SU-DHL-6 (cell line): ENCODE data around the gene MBP.
A peak's percentile ranks its signal among the peaks of the same experiment; 100 is the strongest.

Experiments
- H2AFZ ChIP-seq: fragments of 200-600 bp; sonication (generic); 2 replicates; pipeline ENCODE4 v1.6.1; 2014; ENCODE audit warnings: low read depth, mild to moderate bottlenecking, moderate library complexity, mixed read lengths, antibody characterized with exemption, low read length; ENCODE audit not compliant: severe bottlenecking
- H3F3A ChIP-seq: fragments of 200-600 bp; shearing (Covaris generic); 2 replicates; pipeline ENCODE4 v1.6.0; 2016; ENCODE audit warnings: antibody characterized with exemption, mild to moderate bottlenecking; ENCODE audit not compliant: insufficient read depth
- H3K27ac ChIP-seq: fragments of 200-600 bp; sonication (generic); 2 replicates; pipeline ENCODE4 v1.5.1; 2016; ENCODE audit warnings: low read depth, mild to moderate bottlenecking, low read length, moderate library complexity, mixed read lengths
- H3K27me3 ChIP-seq: fragments of 200-600 bp; sonication (generic), shearing (Covaris generic); 2 replicates; pipeline ENCODE4 v1.6.0; 2014; ENCODE audit warnings: mild to moderate bottlenecking, low read length
- H3K36me3 ChIP-seq: fragments of 200-600 bp; sonication (generic); 2 replicates; pipeline ENCODE4 v1.6.1; 2014; ENCODE audit warnings: mild to moderate bottlenecking, low read length, mixed read lengths
- H3K4me2 ChIP-seq: fragments of 300-600, 200-600 bp; shearing (Covaris generic), sonication (generic); 2 replicates; pipeline ENCODE4 v1.6.0; 2014; ENCODE audit warnings: low read length, low read depth, mild to moderate bottlenecking; ENCODE audit not compliant: poor library complexity, severe bottlenecking
- H3K4me3 ChIP-seq: fragments of 200-600 bp; sonication (generic); 2 replicates; pipeline ENCODE4 v1.5.1; 2014; ENCODE audit warnings: antibody characterized with exemption, low read length, mild to moderate bottlenecking, mixed read lengths; ENCODE audit not compliant: insufficient read depth, poor library complexity, severe bottlenecking
- H3K79me2 ChIP-seq: fragments of 200-600 bp; sonication (generic); 2 replicates; pipeline ENCODE4 v1.6.1; 2014; ENCODE audit warnings: mild to moderate bottlenecking, low read length, moderate library complexity; ENCODE audit not compliant: insufficient read depth
- H3K9ac ChIP-seq: fragments of 200-600 bp; sonication (generic); 2 replicates; pipeline ENCODE4 v1.7.0; 2014; ENCODE audit warnings: mild to moderate bottlenecking, low read length
- H3K9me2 ChIP-seq: fragments of 200-600 bp; sonication (generic); replicated peaks from 2 replicates; pipeline ENCODE4 v1.6.1; 2014; ENCODE audit warnings: low read length; ENCODE audit not compliant: insufficient read depth
- H3K9me3 ChIP-seq: fragments of 200-600 bp; sonication (generic); 2 replicates; pipeline ENCODE4 v1.6.1; 2014; ENCODE audit warnings: low read length, mixed read lengths; ENCODE audit not compliant: insufficient read depth
- H4K20me1 ChIP-seq: fragments of 200-600 bp; sonication (generic); 2 replicates; pipeline ENCODE4 v1.6.1; 2014; ENCODE audit warnings: low read depth, mild to moderate bottlenecking, antibody characterized with exemption, low read length, moderate library complexity, mixed read lengths
- EZH2phosphoT487 ChIP-seq: fragments of 200-600 bp; sonication (generic), shearing (Covaris generic); conservative IDR thresholded peaks from 2 replicates; pipeline ENCODE4 v1.6.1; 2018; ENCODE audit warnings: mild to moderate bottlenecking, antibody characterized with exemption, low read length, moderate library complexity, mixed read lengths
- TF ChIP-seq, protein P1 (sequence below): fragments of 200-600 bp; sonication (generic); IDR thresholded peaks from one replicate; pipeline ENCODE4 v1.5.1; 2017; ENCODE audit warnings: antibody characterized with exemption, mild to moderate bottlenecking, low read length, moderate library complexity; ENCODE audit not compliant: insufficient read depth, poor library complexity, severe bottlenecking

Gene MBP

GRCh38 chr18:77099485-77100370 lies 32.9 kb downstream of the MBP start:
- peak overlapping the region; percentile 95 for H3K27ac ChIP-seq
- H3K4me3 ChIP-seq: no peak overlapping the region
- no peaks in the 10 kb centered on the region for H3K9me2 ChIP-seq
- peaks cover 3% of the 10 kb centered on the region; the same call in 1 of the 2 replicates for H3K36me3 ChIP-seq
- no peak overlapping the region for H2AFZ ChIP-seq
- H3K79me2 ChIP-seq: peaks cover 57% of the 10 kb centered on the region
- H3K27me3 ChIP-seq: no peaks in the 10 kb centered on the region
- peak overlapping the region; percentile 67 for H3K4me2 ChIP-seq
- H3K9me3 ChIP-seq: no peaks in the 10 kb centered on the region
- H4K20me1 ChIP-seq: no peaks in the 10 kb centered on the region
- TF ChIP-seq, protein P1, sequence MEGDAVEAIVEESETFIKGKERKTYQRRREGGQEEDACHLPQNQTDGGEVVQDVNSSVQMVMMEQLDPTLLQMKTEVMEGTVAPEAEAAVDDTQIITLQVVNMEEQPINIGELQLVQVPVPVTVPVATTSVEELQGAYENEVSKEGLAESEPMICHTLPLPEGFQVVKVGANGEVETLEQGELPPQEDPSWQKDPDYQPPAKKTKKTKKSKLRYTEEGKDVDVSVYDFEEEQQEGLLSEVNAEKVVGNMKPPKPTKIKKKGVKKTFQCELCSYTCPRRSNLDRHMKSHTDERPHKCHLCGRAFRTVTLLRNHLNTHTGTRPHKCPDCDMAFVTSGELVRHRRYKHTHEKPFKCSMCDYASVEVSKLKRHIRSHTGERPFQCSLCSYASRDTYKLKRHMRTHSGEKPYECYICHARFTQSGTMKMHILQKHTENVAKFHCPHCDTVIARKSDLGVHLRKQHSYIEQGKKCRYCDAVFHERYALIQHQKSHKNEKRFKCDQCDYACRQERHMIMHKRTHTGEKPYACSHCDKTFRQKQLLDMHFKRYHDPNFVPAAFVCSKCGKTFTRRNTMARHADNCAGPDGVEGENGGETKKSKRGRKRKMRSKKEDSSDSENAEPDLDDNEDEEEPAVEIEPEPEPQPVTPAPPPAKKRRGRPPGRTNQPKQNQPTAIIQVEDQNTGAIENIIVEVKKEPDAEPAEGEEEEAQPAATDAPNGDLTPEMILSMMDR: no peak
- no peak for TF ChIP-seq EZH2phosphoT487
- peak overlapping the region; percentile 51 for H3K9ac ChIP-seq
- peaks cover 62% of the 10 kb centered on the region for H3F3A ChIP-seq

GRCh38 chr18:77098538-77099174 lies 33.9 kb downstream of the MBP start:
- no peak overlapping the region for H3K4me3 ChIP-seq
- H3K27ac ChIP-seq: peak overlapping the region; percentile 95
- peaks cover 60% of the 10 kb centered on the region for H3F3A ChIP-seq
- H3K9me2 ChIP-seq: no peaks in the 10 kb centered on the region
- H3K79me2 ChIP-seq: peaks cover 66% of the 10 kb centered on the region
- no peaks in the 10 kb centered on the region for H4K20me1 ChIP-seq
- H3K27me3 ChIP-seq: no peaks in the 10 kb centered on the region
- H3K36me3 ChIP-seq: peaks cover 3% of the 10 kb centered on the region; the same call in 1 of the 2 replicates
- H2AFZ ChIP-seq: no peak overlapping the region
- peak overlapping the region; percentile 67 for H3K4me2 ChIP-seq
- H3K9ac ChIP-seq: peak overlapping the region; percentile 51
- TF ChIP-seq EZH2phosphoT487: no peak
- TF ChIP-seq, protein P1: no peak
- no peaks in the 10 kb centered on the region for H3K9me3 ChIP-seq

- Histone ChIP-seq H3K27ac (peak overlapping the region; percentile 95), H3K36me3 (0 out of 2 replicates have a peak, but pooled peaks cover 3% of the 10 kb centered on the region), H3K9me2 (no peaks in the 10 kb centered on the region), H3F3A (peaks cover 53% of the 10 kb centered on the region), H3K27me3 (no peaks in the 10 kb centered on the region), H3K79me2 (peaks cover 72% of the 10 kb centered on the region), H3K4me2 (peak overlapping the region; percentile 67), H3K4me3 (no peak overlapping the region), H2AFZ (no peak overlapping the region), H4K20me1 (no peaks in the 10 kb centered on the region), H3K9ac (peak overlapping the region; percentile 51), H3K9me3 (no peaks in the 10 kb centered on the region)
- TF ChIP-seq EZH2phosphoT487: no peak
- TF ChIP-seq, protein P1: no peak
These were observed 34.6 kb downstream of the MBP start for GRCh38 chr18:77098029-77098428.
